Nephron (organoid): ENCODE data around the gene NRSN2.
"Not testable (repeated sequence)": the region's sequence is repeated elsewhere in the genome, so short reads cannot be mapped to it uniquely, and the experiment has no call there.

ENCODE experiments used
- H3K27ac Mint-ChIP-seq, 3 experiments: 2 replicates each; pipeline ENCODE4 v1.8.0; 2020; ENCODE audit warnings: mixed read lengths in 3 of 3, mild to moderate bottlenecking in 2 of 3, moderate library complexity in 1 of 3
- H3K27me3 Mint-ChIP-seq: 2 replicates; pipeline ENCODE4 v1.8.0; 2021; ENCODE audit warnings: low read depth, mild to moderate bottlenecking, moderate library complexity, mixed read lengths
- H3K36me3 Mint-ChIP-seq: 2 replicates; pipeline ENCODE4 v1.8.0; 2020; ENCODE audit warnings: low read depth, mixed read lengths
- H3K4me1 Mint-ChIP-seq: 2 replicates; pipeline ENCODE4 v1.8.0; 2020; ENCODE audit warnings: mixed read lengths
- H3K4me3 Mint-ChIP-seq, 3 experiments: 2 replicates each; pipeline ENCODE4 v1.8.0; 2020; ENCODE audit warnings: mild to moderate bottlenecking in 3 of 3, mixed read lengths in 3 of 3, moderate library complexity in 2 of 3
- H3K9me3 Mint-ChIP-seq: 2 replicates; pipeline ENCODE4 v1.8.0; 2020; ENCODE audit warnings: mixed read lengths
- TF ChIP-seq, protein P1 (sequence below), 3 experiments: fragments of 200-600 bp; sonication (generic); IDR thresholded peaks; one replicate each; pipeline ENCODE4 v1.5.0; 2021; ENCODE audit warnings: antibody characterized with exemption in 3 of 3; ENCODE audit not compliant: unreplicated experiment in 3 of 3

The NRSN2 gene

DNA sequence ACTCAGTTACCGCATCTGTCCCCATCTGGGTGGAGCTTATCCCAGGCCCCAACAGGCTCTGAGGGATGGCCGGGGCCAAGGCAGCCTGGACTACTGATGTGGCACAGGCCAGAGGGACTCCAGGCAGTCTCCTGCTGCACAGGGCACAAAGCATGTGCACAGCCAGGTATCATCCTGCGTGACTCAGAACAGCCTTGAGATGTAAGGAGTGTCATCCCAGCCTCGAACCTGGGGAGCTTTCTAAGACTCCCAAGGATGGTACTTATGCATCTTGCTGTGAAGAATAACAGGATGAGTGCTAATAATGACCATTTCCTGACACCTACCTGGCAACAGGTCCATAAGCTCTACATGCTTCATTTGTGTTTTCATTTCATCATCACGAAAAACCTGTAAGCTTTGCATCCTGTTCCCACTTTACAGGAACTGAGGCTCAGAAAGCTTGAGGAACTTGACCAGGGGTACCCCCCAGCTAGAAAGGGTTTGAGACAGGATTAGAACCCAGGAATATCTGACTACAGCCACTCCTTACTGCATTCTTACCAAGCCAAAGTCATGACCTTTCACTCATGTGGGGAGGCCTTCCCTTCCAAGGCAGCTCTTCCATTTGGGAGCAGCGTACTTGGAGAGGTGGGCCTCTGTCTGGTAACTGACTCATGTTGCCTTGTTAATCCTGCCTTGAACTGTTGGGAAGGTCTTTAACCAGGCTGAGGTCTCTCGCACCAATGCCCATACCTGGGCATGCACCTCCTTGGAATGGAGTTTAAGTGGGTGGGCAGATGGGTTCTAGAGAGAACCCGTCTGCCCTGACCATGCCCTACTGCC is 35.6 kb downstream of the NRSN2 start:
- TF ChIP-seq, protein P1, sequence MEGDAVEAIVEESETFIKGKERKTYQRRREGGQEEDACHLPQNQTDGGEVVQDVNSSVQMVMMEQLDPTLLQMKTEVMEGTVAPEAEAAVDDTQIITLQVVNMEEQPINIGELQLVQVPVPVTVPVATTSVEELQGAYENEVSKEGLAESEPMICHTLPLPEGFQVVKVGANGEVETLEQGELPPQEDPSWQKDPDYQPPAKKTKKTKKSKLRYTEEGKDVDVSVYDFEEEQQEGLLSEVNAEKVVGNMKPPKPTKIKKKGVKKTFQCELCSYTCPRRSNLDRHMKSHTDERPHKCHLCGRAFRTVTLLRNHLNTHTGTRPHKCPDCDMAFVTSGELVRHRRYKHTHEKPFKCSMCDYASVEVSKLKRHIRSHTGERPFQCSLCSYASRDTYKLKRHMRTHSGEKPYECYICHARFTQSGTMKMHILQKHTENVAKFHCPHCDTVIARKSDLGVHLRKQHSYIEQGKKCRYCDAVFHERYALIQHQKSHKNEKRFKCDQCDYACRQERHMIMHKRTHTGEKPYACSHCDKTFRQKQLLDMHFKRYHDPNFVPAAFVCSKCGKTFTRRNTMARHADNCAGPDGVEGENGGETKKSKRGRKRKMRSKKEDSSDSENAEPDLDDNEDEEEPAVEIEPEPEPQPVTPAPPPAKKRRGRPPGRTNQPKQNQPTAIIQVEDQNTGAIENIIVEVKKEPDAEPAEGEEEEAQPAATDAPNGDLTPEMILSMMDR (IDR thresholded peaks at IDR 0.05; ENCODE audit: unreplicated experiment in 3 of 3): no peak
- Mint-ChIP-seq H3K4me1 (no peaks in the 10 kb centered on the region), H3K4me3 (peak overlapping the region; percentile 73 to 85 (median 82)), H3K27me3 (peaks cover 42% of the 10 kb centered on the region), H3K9me3 (no peaks in the 10 kb centered on the region), H3K36me3 (no peaks in the 10 kb centered on the region), H3K27ac (no peak overlapping the region)

DNA sequence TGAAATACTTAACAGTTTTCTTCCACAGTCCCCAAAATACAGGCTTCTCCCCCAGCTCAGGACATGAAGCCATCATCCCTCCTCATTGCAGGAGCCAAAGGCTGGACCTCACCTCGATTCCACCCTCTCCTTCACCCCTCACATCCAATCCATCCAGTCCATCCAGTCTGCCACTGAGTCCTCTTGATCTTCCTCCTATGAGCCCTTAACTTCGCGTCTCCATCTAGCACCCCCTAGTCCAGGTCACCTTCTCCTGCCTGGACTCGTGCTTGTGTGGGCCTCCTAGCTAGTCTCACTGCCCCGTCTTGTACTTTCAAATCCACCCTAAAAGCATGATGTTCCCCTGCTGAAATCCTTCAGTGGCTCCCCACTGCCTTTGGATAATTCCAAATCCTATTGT is 37.0 kb downstream of the NRSN2 start:
- Mint-ChIP-seq H3K9me3 (no peaks in the 10 kb centered on the region), H3K27ac (no peak overlapping the region), H3K27me3 (peaks cover 34% of the 10 kb centered on the region), H3K4me3 (peak overlapping the region; percentile 0 to 85 (median 45)), H3K4me1 (no peaks in the 10 kb centered on the region), H3K36me3 (no peaks in the 10 kb centered on the region)
- TF ChIP-seq, protein P1 (IDR thresholded peaks at IDR 0.05; ENCODE audit: unreplicated experiment in 3 of 3): no peak

DNA sequence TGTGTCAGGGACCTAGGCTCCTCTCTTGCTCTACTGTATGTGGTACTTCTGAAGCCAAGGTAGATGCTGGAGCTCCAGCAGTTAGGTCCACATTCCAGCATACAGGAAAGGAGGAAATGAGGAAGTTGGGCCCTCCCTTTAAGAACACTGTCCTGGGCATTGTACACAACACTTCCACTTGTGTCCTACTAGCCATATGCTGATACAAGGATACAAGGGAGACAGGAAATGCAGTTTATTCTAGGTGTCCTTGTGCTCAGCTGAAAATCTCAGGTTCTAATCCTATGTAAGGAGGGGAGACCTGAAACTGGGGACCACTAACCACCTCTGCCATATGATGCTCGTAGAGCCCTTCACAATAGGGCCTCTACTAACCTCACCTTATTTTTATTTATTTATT is 37.8 kb downstream of the NRSN2 start:
- Mint-ChIP-seq H3K4me3 (peak overlapping the region in 2 of 3 experiments; percentile 30 to 47), H3K36me3 (no peaks in the 10 kb centered on the region), H3K9me3 (no peaks in the 10 kb centered on the region), H3K4me1 (no peaks in the 10 kb centered on the region), H3K27me3 (peaks cover 27% of the 10 kb centered on the region), H3K27ac (no peak overlapping the region)
- TF ChIP-seq, protein P1 (IDR thresholded peaks at IDR 0.05; ENCODE audit: unreplicated experiment in 3 of 3): no peak

DNA sequence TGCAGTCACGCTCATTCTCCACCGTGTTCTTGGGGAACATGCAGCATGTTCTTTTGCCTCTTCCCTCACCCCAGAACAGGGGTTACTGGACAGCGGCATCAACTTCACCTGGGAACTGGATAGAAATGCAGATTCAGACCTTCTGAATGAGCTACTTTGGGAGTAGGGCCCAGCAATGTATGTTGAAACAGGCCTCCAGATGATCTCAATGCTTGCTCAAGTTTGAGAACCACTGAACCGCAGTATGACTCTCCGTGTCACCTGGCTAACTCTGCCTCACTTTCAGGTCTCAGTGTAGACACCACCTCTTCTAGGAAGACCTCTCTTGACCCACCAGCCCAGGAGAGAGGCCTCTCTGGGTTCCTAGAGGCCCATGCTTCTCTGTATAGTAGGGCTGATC is 38.5 kb downstream of the NRSN2 start:
- Mint-ChIP-seq H3K36me3 (no peaks in the 10 kb centered on the region), H3K9me3 (no peaks in the 10 kb centered on the region), H3K27ac (no peak overlapping the region), H3K4me3 (no peak overlapping the region), H3K27me3 (peaks cover 22% of the 10 kb centered on the region), H3K4me1 (no peaks in the 10 kb centered on the region)
- TF ChIP-seq, protein P1 (IDR thresholded peaks at IDR 0.05; ENCODE audit: unreplicated experiment in 3 of 3): no peak

DNA sequence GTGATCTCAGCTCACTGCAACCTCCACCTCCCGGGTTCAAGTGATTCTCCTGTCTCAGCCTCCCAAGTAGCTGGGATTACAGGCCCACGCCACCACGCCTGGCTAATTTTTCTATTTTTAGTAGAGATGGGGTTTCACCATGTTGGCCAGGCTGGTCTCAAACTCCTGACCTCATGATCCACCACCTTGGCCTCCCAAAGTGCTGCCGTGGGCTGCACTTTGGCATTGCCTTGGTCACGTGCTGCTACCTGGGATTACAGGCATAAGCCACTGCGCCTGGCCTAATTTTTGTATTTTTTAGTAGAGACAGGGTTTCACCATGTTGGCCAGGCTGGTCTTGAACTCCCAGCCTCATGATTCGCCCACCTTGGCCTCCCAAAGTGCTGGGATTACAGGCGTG is 39.7 kb downstream of the NRSN2 start:
- peaks cover 22% of the 10 kb centered on the region for H3K27me3 Mint-ChIP-seq
- H3K36me3 Mint-ChIP-seq, H3K4me1 Mint-ChIP-seq, H3K9me3 Mint-ChIP-seq, H3K27ac Mint-ChIP-seq, H3K4me3 Mint-ChIP-seq: not testable (repeated sequence)

DNA sequence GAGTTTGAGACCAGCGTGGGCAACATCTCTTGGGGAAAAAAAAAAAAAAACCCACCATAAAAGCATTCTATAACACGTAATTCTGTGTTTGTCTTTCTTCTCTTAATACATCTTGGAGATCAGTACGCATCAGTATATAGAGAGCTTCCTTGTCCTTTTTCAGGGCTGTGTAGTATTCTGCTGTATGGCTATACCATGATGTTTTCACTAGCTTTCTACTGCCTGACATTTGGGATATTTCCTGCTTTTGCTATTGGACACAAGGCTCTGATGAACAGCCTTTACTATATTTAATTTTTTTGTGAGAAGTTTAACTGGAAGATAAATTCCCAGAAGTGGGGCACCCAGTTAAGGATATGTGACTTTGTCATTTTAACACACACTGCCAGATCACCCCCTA is 40.6 kb downstream of the NRSN2 start:
- H3K4me3 Mint-ChIP-seq: no peak overlapping the region
- H3K27ac Mint-ChIP-seq: no peak overlapping the region
- TF ChIP-seq, protein P1 (IDR thresholded peaks at IDR 0.05; ENCODE audit: unreplicated experiment in 3 of 3): no peak
- peaks cover 16% of the 10 kb centered on the region for H3K27me3 Mint-ChIP-seq
- no peaks in the 10 kb centered on the region for H3K9me3 Mint-ChIP-seq
- H3K36me3 Mint-ChIP-seq: no peaks in the 10 kb centered on the region
- H3K4me1 Mint-ChIP-seq: no peaks in the 10 kb centered on the region
